PC-3 (cell line): ENCODE data around the gene GRSF1. TPM values are rescaled to one million over a fixed set of nuclear protein-coding genes. Genes with fewer than 3 reads are reported as not detected.

Experiments used
- ATAC-seq: fragments of 200-7000 bp; cut with Tn5 transposase; 2 replicates; pipeline ENCODE4 v1.9.1; 2020; ENCODE audit warnings: mild to moderate bottlenecking, moderate library complexity
- BruUV-seq: library from RNA; stranded (reverse); fragments of 400-500 nt; replicated peaks from 2 replicates; lab custom pipeline; 2021; lab: Mats Ljungman, UMichigan
- CTCF ChIA-PET: fragments of 300-600 bp; sonication (Branson Sonifier 250); formaldehyde crosslinking; loops from one replicate; lab custom pipeline; 2022; ENCODE audit warnings: antibody characterized with exemption; lab: Charles Lee
- POLR2A ChIA-PET: fragments of 300-600 bp; sonication (Branson Sonifier 250); formaldehyde crosslinking; loops from one replicate; lab custom pipeline; 2022; ENCODE audit warnings: antibody characterized with exemption; ENCODE audit not compliant: unreplicated experiment; lab: Charles Lee
- DNase-seq: peaks from one replicate; pipeline ENCODE4 v3.0.0-alpha.2; 2015
- H2AFZ ChIP-seq: fragments of 300-600 bp; sonication (generic); 2 replicates; pipeline ENCODE4 v1.6.0; 2016; ENCODE audit warnings: antibody characterized with exemption, low read length
- H3F3A ChIP-seq: fragments of 300-600 bp; sonication (generic); one replicate; pipeline ENCODE4 v1.6.0; 2017; ENCODE audit warnings: antibody characterized with exemption, low read length, control low read depth, mild to moderate bottlenecking; ENCODE audit not compliant: unreplicated experiment
- H3K27ac ChIP-seq: fragments of 300-600 bp; sonication (generic); 2 replicates; pipeline ENCODE4 v1.5.1; 2016; ENCODE audit warnings: mild to moderate bottlenecking, low read length
- H3K27me3 ChIP-seq: fragments of 300-600 bp; sonication (generic); 2 replicates; pipeline ENCODE4 v1.6.1; 2016; ENCODE audit warnings: low read length, mixed read lengths
- H3K36me3 ChIP-seq: fragments of 300-600 bp; sonication (generic); 2 replicates; pipeline ENCODE4 v1.6.1; 2016; ENCODE audit warnings: low read depth, mixed run types, low read length, mixed read lengths
- H3K4me1 ChIP-seq: fragments of 300-600 bp; sonication (generic); 2 replicates; pipeline ENCODE4 v1.5.1; 2016; ENCODE audit warnings: low read length; ENCODE audit not compliant: insufficient read depth
- H3K4me2 ChIP-seq: fragments of 300-600 bp; sonication (generic); 2 replicates; pipeline ENCODE4 v1.6.0; 2016; ENCODE audit warnings: low read length
- H3K4me3 ChIP-seq: fragments of 300-600 bp; sonication (generic); 2 replicates; pipeline ENCODE4 v1.5.1; 2016; ENCODE audit warnings: mild to moderate bottlenecking, low read length, mixed read lengths
- H3K79me2 ChIP-seq: fragments of 300-600 bp; sonication (generic); 2 replicates; pipeline ENCODE4 v1.6.1; 2017; ENCODE audit warnings: low read length, mixed read lengths
- H3K9ac ChIP-seq: fragments of 300-600 bp; sonication (generic); 2 replicates; pipeline ENCODE4 v1.6.0; 2016; ENCODE audit warnings: mild to moderate bottlenecking, low read length
- H3K9me2 ChIP-seq: fragments of 300-600 bp; sonication (generic); replicated peaks from 2 replicates; pipeline ENCODE4 v1.6.1; 2016; ENCODE audit warnings: mixed run types, low read length, mixed read lengths
- H3K9me3 ChIP-seq: fragments of 300-600 bp; sonication (generic); 2 replicates; pipeline ENCODE4 v1.6.1; 2016; ENCODE audit warnings: low read length, mixed read lengths
- H4K20me1 ChIP-seq: fragments of 300-600 bp; sonication (generic); 2 replicates; pipeline ENCODE4 v1.6.1; 2016; ENCODE audit warnings: low read length, mixed read lengths
- EZH2 ChIP-seq: fragments of 300-600 bp; sonication (generic); IDR thresholded peaks from one replicate; pipeline ENCODE4 v1.6.1; 2017; ENCODE audit warnings: antibody characterized with exemption, mild to moderate bottlenecking, low read length; ENCODE audit not compliant: unreplicated experiment
- EZH2phosphoT487 ChIP-seq: fragments of 300-600 bp; sonication (generic); IDR thresholded peaks from 2 replicates; pipeline ENCODE4 v1.6.1; 2018; ENCODE audit warnings: mild to moderate bottlenecking, antibody characterized with exemption, low read length, borderline replicate concordance
- intact Hi-C: fragments of 100-400 bp; cut with micrococcal nuclease; formaldehyde crosslinking; loops from 2 replicates; pipeline ENCODE4 v1.9.0; 2023
- total RNA-seq: library from RNA; depleted of rRNA; stranded (reverse); fragments of >200 nt; gene quantifications from 2 replicates; pipeline ENCODE4 v1.2.3, GENCODE V29; 2014
- TF ChIP-seq, protein P1 (sequence below): fragments of 300-600 bp; sonication (generic); conservative IDR thresholded peaks from 2 replicates; pipeline ENCODE4 v1.5.1; 2017; ENCODE audit warnings: antibody characterized with exemption, low read depth, mild to moderate bottlenecking, low read length

The GRSF1 gene
- total RNA-seq, 1 experiment from 2014 or later = 103 TPM

DNA sequence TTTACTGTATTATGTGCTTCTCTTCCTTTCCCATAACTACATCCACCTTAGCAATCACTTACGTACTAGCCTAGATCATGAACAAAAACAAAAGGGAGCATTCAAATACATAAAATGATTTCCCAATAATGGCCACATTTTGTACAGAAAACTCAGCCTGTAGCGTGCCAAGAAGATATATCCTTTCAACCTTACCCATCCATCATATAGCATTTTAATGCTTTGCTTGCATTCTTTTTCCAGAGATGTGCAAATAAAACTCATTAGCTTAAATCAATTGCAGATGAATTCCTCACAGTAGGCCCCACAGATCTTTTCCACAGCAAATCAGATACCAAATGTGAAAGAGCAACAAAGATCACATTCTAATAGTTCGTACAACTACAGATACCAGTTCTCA lies 20.8 kb downstream of the GRSF1 start:
- H3K36me3 ChIP-seq = peaks cover 40% of the 10 kb centered on the region
- no peaks in the 10 kb centered on the region for H4K20me1 ChIP-seq
- ChIA-PET CTCF (no interaction called here), POLR2A (no interaction called here)
- H2AFZ ChIP-seq = no peak overlapping the region
- H3F3A ChIP-seq = no peaks in the 10 kb centered on the region
- TF ChIP-seq, protein P1, sequence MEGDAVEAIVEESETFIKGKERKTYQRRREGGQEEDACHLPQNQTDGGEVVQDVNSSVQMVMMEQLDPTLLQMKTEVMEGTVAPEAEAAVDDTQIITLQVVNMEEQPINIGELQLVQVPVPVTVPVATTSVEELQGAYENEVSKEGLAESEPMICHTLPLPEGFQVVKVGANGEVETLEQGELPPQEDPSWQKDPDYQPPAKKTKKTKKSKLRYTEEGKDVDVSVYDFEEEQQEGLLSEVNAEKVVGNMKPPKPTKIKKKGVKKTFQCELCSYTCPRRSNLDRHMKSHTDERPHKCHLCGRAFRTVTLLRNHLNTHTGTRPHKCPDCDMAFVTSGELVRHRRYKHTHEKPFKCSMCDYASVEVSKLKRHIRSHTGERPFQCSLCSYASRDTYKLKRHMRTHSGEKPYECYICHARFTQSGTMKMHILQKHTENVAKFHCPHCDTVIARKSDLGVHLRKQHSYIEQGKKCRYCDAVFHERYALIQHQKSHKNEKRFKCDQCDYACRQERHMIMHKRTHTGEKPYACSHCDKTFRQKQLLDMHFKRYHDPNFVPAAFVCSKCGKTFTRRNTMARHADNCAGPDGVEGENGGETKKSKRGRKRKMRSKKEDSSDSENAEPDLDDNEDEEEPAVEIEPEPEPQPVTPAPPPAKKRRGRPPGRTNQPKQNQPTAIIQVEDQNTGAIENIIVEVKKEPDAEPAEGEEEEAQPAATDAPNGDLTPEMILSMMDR = no peak
- no peak for TF ChIP-seq EZH2phosphoT487
- TF ChIP-seq EZH2 = no peak
- no peaks in the 10 kb centered on the region for H3K79me2 ChIP-seq
- H3K27me3 ChIP-seq = no peaks in the 10 kb centered on the region
- DNase-seq (no peak), ATAC-seq (no peak)
- H3K4me2 ChIP-seq = no peak overlapping the region
- H3K27ac ChIP-seq = no peak overlapping the region
- H3K9me2 ChIP-seq = no peaks in the 10 kb centered on the region
- H3K9ac ChIP-seq = no peak overlapping the region
- BruUV-seq = no TSS peak
- no peaks in the 10 kb centered on the region for H3K4me1 ChIP-seq
- no peak overlapping the region for H3K4me3 ChIP-seq
- no peaks in the 10 kb centered on the region for H3K9me3 ChIP-seq
- intact Hi-C loops = no loop called here

DNA sequence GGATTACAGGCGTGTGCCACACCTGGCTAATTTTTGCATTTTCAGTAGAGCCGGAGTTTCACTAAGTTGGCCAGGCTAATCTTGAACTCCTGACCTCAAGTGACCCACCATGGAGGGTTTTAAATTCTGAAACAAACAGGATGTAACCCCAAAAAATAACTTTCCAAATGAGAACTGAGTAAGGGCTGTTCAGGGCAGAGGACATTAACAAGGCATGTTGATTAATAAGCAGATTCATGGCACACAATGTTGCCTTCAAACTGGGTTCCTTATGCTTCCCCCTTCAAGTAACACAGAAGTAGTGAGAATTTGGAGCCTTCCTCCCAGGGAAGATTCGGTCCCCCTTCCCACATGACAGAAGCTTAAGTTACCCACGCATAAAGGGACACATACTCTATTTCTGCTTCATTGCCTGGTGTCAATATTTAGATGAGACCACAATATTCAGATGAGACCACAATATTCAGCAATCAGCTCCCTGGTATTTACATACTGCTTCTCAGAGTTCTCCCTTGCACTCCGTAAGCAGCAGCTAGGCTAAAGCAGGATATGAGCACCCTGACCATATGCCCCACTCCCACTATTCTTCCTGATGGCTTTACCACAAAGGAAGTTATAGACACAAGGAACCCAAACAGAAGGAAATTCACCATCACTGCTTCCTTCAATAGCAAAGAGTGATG lies 21.4 kb downstream of the GRSF1 start:
- Histone ChIP-seq H3K9ac (no peak overlapping the region), H3K4me3 (no peak overlapping the region), H2AFZ (no peak overlapping the region), H3K79me2 (no peaks in the 10 kb centered on the region), H3K27ac (no peak overlapping the region), H3F3A (peaks cover under 1% of the 10 kb centered on the region), H3K4me2 (no peak overlapping the region), H3K9me3 (no peaks in the 10 kb centered on the region), H4K20me1 (no peaks in the 10 kb centered on the region), H3K9me2 (no peaks in the 10 kb centered on the region), H3K27me3 (no peaks in the 10 kb centered on the region), H3K36me3 (peaks cover 35% of the 10 kb centered on the region), H3K4me1 (no peaks in the 10 kb centered on the region)
- ATAC-seq = no peak
- no peak for TF ChIP-seq EZH2
- TF ChIP-seq EZH2phosphoT487 = no peak
- TF ChIP-seq, protein P1 = no peak
- TSS peak; percentile 3 for BruUV-seq
- POLR2A ChIA-PET = interaction anchor here (0.7 kb wide), 1 partner anchor 14 kb away, joined by 3 read pairs; no protein-coding TSS in a partner anchor
- intact Hi-C loops = no loop called here
- no peak for DNase-seq
- CTCF ChIA-PET = no interaction called here

DNA sequence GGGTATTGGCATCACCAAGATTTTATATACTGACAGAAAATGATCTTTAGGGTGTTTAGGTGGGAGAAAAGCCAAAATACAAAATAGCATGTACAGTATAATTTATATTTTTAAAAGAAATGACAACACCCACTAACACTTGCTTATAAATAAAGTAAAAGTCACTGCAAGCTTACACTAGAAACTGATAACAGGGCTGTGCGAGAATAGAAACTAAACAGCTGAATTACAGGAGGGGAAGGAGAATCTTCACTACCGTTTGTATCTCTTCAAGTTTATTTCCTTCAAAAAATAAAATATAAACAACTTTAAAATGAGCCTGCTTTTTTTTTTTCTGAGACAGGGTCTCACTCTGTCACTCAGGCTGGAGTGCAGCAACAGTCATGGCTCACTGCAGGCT lies 22.8 kb downstream of the GRSF1 start:
- no peak overlapping the region for H3K27ac ChIP-seq
- TF ChIP-seq EZH2 (no peak), EZH2phosphoT487 (no peak)
- TF ChIP-seq, protein P1 = no peak
- no peak overlapping the region for H2AFZ ChIP-seq
- no peak overlapping the region for H3K9ac ChIP-seq
- peaks cover 26% of the 10 kb centered on the region for H3K36me3 ChIP-seq
- no peaks in the 10 kb centered on the region for H3K9me3 ChIP-seq
- no peak overlapping the region for H3K4me2 ChIP-seq
- no peaks in the 10 kb centered on the region for H3K9me2 ChIP-seq
- BruUV-seq = no TSS peak
- H3K79me2 ChIP-seq = no peaks in the 10 kb centered on the region
- no peak for DNase-seq
- H3K4me3 ChIP-seq = no peak overlapping the region
- intact Hi-C loops = no loop called here
- ATAC-seq = no peak
- H4K20me1 ChIP-seq = no peaks in the 10 kb centered on the region
- H3F3A ChIP-seq = peaks cover 4% of the 10 kb centered on the region
- CTCF ChIA-PET = no interaction called here
- H3K27me3 ChIP-seq = no peaks in the 10 kb centered on the region
- H3K4me1 ChIP-seq = no peaks in the 10 kb centered on the region
- POLR2A ChIA-PET = no interaction called here
